GM18526 (cell line): ENCODE measurements around the gene ARHGAP21.

ENCODE experiments used
- POLR2A ChIP-seq: IDR thresholded peaks from 3 replicates; pipeline ENCODE4 v1.6.1; 2011; ENCODE audit not compliant: insufficient read length; ENCODE audit errors: extremely low read depth

Gene ARHGAP21

GRCh38 chr10:24574578-24575155, 149.0 kb downstream of the ARHGAP21 start:
- TF ChIP-seq POLR2A, result no peak

GRCh38 chr10:24574161-24574560, 149.5 kb downstream of the ARHGAP21 start:
- no peak for TF ChIP-seq POLR2A

- no peak for TF ChIP-seq POLR2A
These were observed 151.7 kb downstream of the ARHGAP21 start for GRCh38 chr10:24571870-24572450.

- TF ChIP-seq POLR2A, result no peak
These were observed 152.8 kb downstream of the ARHGAP21 start for GRCh38 chr10:24570658-24571426.

GRCh38 chr10:24569828-24570657, 153.6 kb downstream of the ARHGAP21 start:
- TF ChIP-seq POLR2A, result no peak

- no peak for TF ChIP-seq POLR2A
These were observed 154.3 kb downstream of the ARHGAP21 start for GRCh38 chr10:24569330-24569796.

GRCh38 chr10:24568042-24568441, 155.6 kb downstream of the ARHGAP21 start:
- TF ChIP-seq POLR2A, result no peak

- TF ChIP-seq POLR2A, result no peak
These were observed 162.2 kb downstream of the ARHGAP21 start for GRCh38 chr10:24561453-24561852.

GRCh38 chr10:24556750-24557742, 166.6 kb downstream of the ARHGAP21 start:
- no peak for TF ChIP-seq POLR2A

GRCh38 chr10:24556126-24556749, 167.4 kb downstream of the ARHGAP21 start:
- no peak for TF ChIP-seq POLR2A

GRCh38 chr10:24554036-24554435, 169.7 kb downstream of the ARHGAP21 start:
- TF ChIP-seq POLR2A, result no peak

- no peak for TF ChIP-seq POLR2A
These were observed 170.6 kb downstream of the ARHGAP21 start for GRCh38 chr10:24553051-24553612.

GRCh38 chr10:24552346-24553016, 171.2 kb downstream of the ARHGAP21 start:
- no peak for TF ChIP-seq POLR2A

- TF ChIP-seq POLR2A, result no peak
These were observed 172.5 kb downstream of the ARHGAP21 start for GRCh38 chr10:24551161-24551560.
